ENCODE data around the gene NANOS1.

Gene NANOS1

GRCh38 chr10:119029613-119030420 is at the start of gene NANOS1:
Gene NANOS1 (plus strand): TSS chr10:119029714. CDS start chr10:119029802, 88 bp downstream.
- H3K27me3 ChIP-seq (ENCODE audit: insufficient read depth, low read depth): no peaks in the 10 kb centered on the region
- peaks cover 16% of the 10 kb centered on the region; the same call in 1 of the 2 replicates for H4K20me1 ChIP-seq (ENCODE audit: insufficient read depth)
- peak within 1 kb of the TSS; percentile 60 for H3K9ac ChIP-seq
- H3K36me3 ChIP-seq (ENCODE audit: insufficient read depth): peaks cover 9% of the 10 kb centered on the region; the same call in 1 of the 2 replicates
- H3K79me2 ChIP-seq (ENCODE audit: insufficient read depth, low read depth): peaks cover 14% of the 10 kb centered on the region; the same call in 1 of the 2 replicates
- H3K27ac ChIP-seq: peak within 1 kb of the TSS; percentile 73
- H3K4me1 ChIP-seq (ENCODE audit: low read depth, poor library complexity, severe bottlenecking): peaks cover 32% of the 10 kb centered on the region
- H3K4me3 ChIP-seq (IDR thresholded peaks at IDR 0.05; ENCODE audit: insufficient read depth, low read depth, low read length): no peak within 1 kb of the TSS
- peak within 1 kb of the TSS; percentile 48 for H2AFZ ChIP-seq (ENCODE audit: low read depth)
- TF ChIP-seq CTCF (conservative IDR thresholded peaks at IDR 0.05; ENCODE audit: low read depth, low read length): no peak
- peak within 1 kb of the TSS; percentile 98 for H3K4me2 ChIP-seq

- Histone ChIP-seq H3K4me1 (ENCODE audit: low read depth, poor library complexity, severe bottlenecking) (peaks cover 35% of the 10 kb centered on the region), H4K20me1 (ENCODE audit: insufficient read depth) (no peaks in the 10 kb centered on the region), H3K27me3 (ENCODE audit: insufficient read depth, low read depth) (no peaks in the 10 kb centered on the region), H3K9ac (no peak overlapping the region), H3K4me2 (no peak overlapping the region), H2AFZ (ENCODE audit: low read depth) (no peak overlapping the region), H3K36me3 (ENCODE audit: insufficient read depth) (no peaks in the 10 kb centered on the region), H3K4me3 (IDR thresholded peaks at IDR 0.05; ENCODE audit: insufficient read depth, low read depth, low read length) (no peak overlapping the region), H3K27ac (no peak overlapping the region), H3K79me2 (ENCODE audit: insufficient read depth, low read depth) (no peaks in the 10 kb centered on the region)
- TF ChIP-seq CTCF (conservative IDR thresholded peaks at IDR 0.05; ENCODE audit: low read depth, low read length): no peak
Observed at GRCh38 chr10:118980135-118980865, 49.2 kb upstream of the NANOS1 start.

GRCh38 chr10:118980870-118981269 is 48.6 kb upstream of the NANOS1 start:
- Histone ChIP-seq H2AFZ (ENCODE audit: low read depth) (no peak overlapping the region), H3K79me2 (ENCODE audit: insufficient read depth, low read depth) (no peaks in the 10 kb centered on the region), H4K20me1 (ENCODE audit: insufficient read depth) (no peaks in the 10 kb centered on the region), H3K4me3 (IDR thresholded peaks at IDR 0.05; ENCODE audit: insufficient read depth, low read depth, low read length) (no peak overlapping the region), H3K27ac (no peak overlapping the region), H3K36me3 (ENCODE audit: insufficient read depth) (no peaks in the 10 kb centered on the region), H3K27me3 (ENCODE audit: insufficient read depth, low read depth) (no peaks in the 10 kb centered on the region), H3K4me1 (ENCODE audit: low read depth, poor library complexity, severe bottlenecking) (peaks cover 38% of the 10 kb centered on the region), H3K9ac (no peak overlapping the region), H3K4me2 (no peak overlapping the region)
- no peak for TF ChIP-seq CTCF (conservative IDR thresholded peaks at IDR 0.05; ENCODE audit: low read depth, low read length)

- Histone ChIP-seq H4K20me1 (ENCODE audit: insufficient read depth) (no peaks in the 10 kb centered on the region), H3K36me3 (ENCODE audit: insufficient read depth) (no peaks in the 10 kb centered on the region), H3K4me1 (ENCODE audit: low read depth, poor library complexity, severe bottlenecking) (peaks cover 49% of the 10 kb centered on the region), H3K27ac (no peak overlapping the region), H3K27me3 (ENCODE audit: insufficient read depth, low read depth) (no peaks in the 10 kb centered on the region), H3K79me2 (ENCODE audit: insufficient read depth, low read depth) (no peaks in the 10 kb centered on the region), H3K4me2 (no peak overlapping the region), H3K9ac (no peak overlapping the region), H2AFZ (ENCODE audit: low read depth) (no peak overlapping the region), H3K4me3 (IDR thresholded peaks at IDR 0.05; ENCODE audit: insufficient read depth, low read depth, low read length) (no peak overlapping the region)
- no peak for TF ChIP-seq CTCF (conservative IDR thresholded peaks at IDR 0.05; ENCODE audit: low read depth, low read length)
Observed at GRCh38 chr10:118981946-118982345, 47.6 kb upstream of the NANOS1 start.

All from KMS-11 (cell line).